Transverse colon (tissue), 4 donors: Measurements from ENCODE around the gene PRORP. TPM values are rescaled to one million over a fixed set of nuclear protein-coding genes. Genes with fewer than 3 reads are reported as not detected.

Experiments used
- DNase-seq: peaks from one replicate; pipeline ENCODE4 v3.0.0-alpha.2; 2019
- H3K27ac ChIP-seq, 4 donors: fragments of 200-600 bp; sonication (generic); 2 replicates each; pipeline ENCODE4 v1.5.1; 2016 to 2018; ENCODE audit warnings: inconsistent platforms in 4 of 4
- H3K27me3 ChIP-seq: fragments of 200-600 bp; sonication (generic); 2 replicates; pipeline ENCODE4 v1.5.1; 2017; ENCODE audit warnings: inconsistent platforms
- H3K36me3 ChIP-seq, 4 donors: fragments of 200-600 bp; sonication (generic); 2 replicates each; pipeline ENCODE4 v1.5.1; 2017 to 2019; ENCODE audit warnings: inconsistent platforms in 4 of 4
- H3K4me1 ChIP-seq, 4 donors: fragments of 200-600 bp; sonication (generic); 2 replicates each; pipeline ENCODE4 v1.5.1; 2017 to 2020; ENCODE audit warnings: inconsistent platforms in 4 of 4
- H3K4me3 ChIP-seq, 4 donors: fragments of 200-600 bp; sonication (generic); 1 replicate in 1 of 4; 2 replicates in 3 of 4; pipeline versions ENCODE4 v1.5.1 to v1.6.1; 2017 to 2019; ENCODE audit warnings: inconsistent platforms in 4 of 4
- H3K9me3 ChIP-seq, 2 donors: fragments of 200-600 bp; sonication (generic); 2 replicates each; pipeline ENCODE4 v1.5.1; 2017 to 2019; ENCODE audit warnings: inconsistent platforms in 2 of 2
- CTCF ChIP-seq, 5 experiments: fragments of 200-600 bp in 3 of 5; fragments of 450-650 bp in 2 of 5; sonication (generic) in 3 of 5; IDR thresholded peaks; 1 replicate in 2 of 5; 2 replicates in 3 of 5; pipeline ENCODE4 v1.5.1; 2016 to 2017; ENCODE audit warnings: antibody characterized with exemption in 5 of 5, inconsistent platforms in 3 of 5, mild to moderate bottlenecking in 2 of 5, moderate library complexity in 1 of 5
- EP300 ChIP-seq: sonication (generic); formaldehyde crosslinking; IDR thresholded peaks from one replicate; pipeline ENCODE4 v1.6.1; 2017; ENCODE audit warnings: antibody characterized with exemption, low read depth
- POLR2A ChIP-seq: fragments of 450-650 bp; IDR thresholded peaks from one replicate; pipeline ENCODE4 v1.6.1; 2016; ENCODE audit warnings: antibody characterized with exemption, mild to moderate bottlenecking, moderate library complexity
- POLR2AphosphoS5 ChIP-seq, 3 donors: sonication (generic); formaldehyde crosslinking; IDR thresholded peaks; one replicate each; pipeline ENCODE4 v1.6.1; 2016; ENCODE audit warnings: antibody characterized with exemption in 3 of 3
- WGBS, 2 donors: methylation state at CpG; one replicate each; pipeline ENCODE4 v1.1.5; 2018; ENCODE audit warnings: low coverage in 1 of 2; 5-methylcytosine and 5-hydroxymethylcytosine counted together
- in situ Hi-C, 4 donors: fragments of 200-750 bp; cut with MboI; loops; one replicate each; pipeline versions ENCODE4 v1.15.0 to v1.15.1; 2017; ENCODE audit warnings: low sequenced_read_pairs in 3 of 4, low pct_ligation_motif_present in 1 of 4, low pct_unique_long_range_greater_than_20kb in 1 of 4
- intact Hi-C: fragments of 100-400 bp; cut with DNase I; formaldehyde crosslinking; loops from one replicate; pipeline ENCODE4 v1.15.1; 2023; ENCODE audit warnings: low total_unique reads
- total RNA-seq, 4 donors: library from RNA; depleted of rRNA; stranded (reverse); fragments of >200 nt; gene quantifications; one replicate each; pipeline ENCODE4 v1.1.0, GENCODE V29; 2016

PRORP gene
- total RNA-seq, 4 donors from 2014 or later: 23.2 to 46.0 (median 32.2) TPM

GRCh38 chr14:35158491-35158890 is 36.1 kb downstream of the PRORP start:
- intact Hi-C loops (no loop called here), in situ Hi-C loops (no loop called here)
- Histone ChIP-seq H3K27ac (no peak overlapping the region), H3K9me3 (no peaks in the 10 kb centered on the region), H3K4me1 (peaks cover 2 to 30% (median 9%) of the 10 kb centered on the region in 4 donors), H3K36me3 (no peaks in the 10 kb centered on the region), H3K27me3 (no peaks in the 10 kb centered on the region), H3K4me3 (no peak overlapping the region)
- TF ChIP-seq CTCF (IDR thresholded peaks at IDR 0.05) (no peak), POLR2A (no peak), EP300 (no peak), POLR2AphosphoS5 (IDR thresholded peaks at IDR 0.05) (no peak)
- WGBS, 2 donors: 97 to 100% methylated on average over 2 of the region's 2 CpGs
- no peak for DNase-seq

- Histone ChIP-seq H3K9me3 (no peaks in the 10 kb centered on the region), H3K36me3 (no peaks in the 10 kb centered on the region), H3K27ac (no peak overlapping the region), H3K4me1 (peaks cover 2 to 30% (median 9%) of the 10 kb centered on the region in 4 donors), H3K4me3 (no peak overlapping the region), H3K27me3 (no peaks in the 10 kb centered on the region)
- TF ChIP-seq POLR2AphosphoS5 (IDR thresholded peaks at IDR 0.05) (no peak), POLR2A (no peak), EP300 (no peak)
- in situ Hi-C loops (no loop called here), intact Hi-C loops (no loop called here)
- WGBS, 2 donors: 82 to 90% methylated on average over 7 to 8 of the region's 8 CpGs
- DNase-seq: no peak
These were observed 36.8 kb downstream of the PRORP start for GRCh38 chr14:35158951-35159653.

- DNase-seq: no peak
- Histone ChIP-seq H3K9me3 (no peaks in the 10 kb centered on the region), H3K4me1 (peaks cover 2 to 34% (median 12%) of the 10 kb centered on the region in 4 donors), H3K4me3 (no peak overlapping the region), H3K27me3 (no peaks in the 10 kb centered on the region), H3K36me3 (no peaks in the 10 kb centered on the region), H3K27ac (peak overlapping the region; percentile 17 to 37 (median 28))
- intact Hi-C loops (no loop called here), in situ Hi-C loops (no loop called here)
- WGBS, 2 donors: 28 to 35% methylated on average over 5 to 6 of the region's 6 CpGs
- TF ChIP-seq POLR2AphosphoS5 (IDR thresholded peaks at IDR 0.05): peak in 2 of 3 donors; percentile 20 to 44
- no peak for TF ChIP-seq POLR2A
These were observed 37.5 kb downstream of the PRORP start for GRCh38 chr14:35159742-35160409.

- 67 to 86% methylated on average over 5 of the region's 5 CpGs for WGBS, 2 donors
- in situ Hi-C loops: no loop called here
- H3K27me3 ChIP-seq: no peaks in the 10 kb centered on the region
- no peaks in the 10 kb centered on the region for H3K36me3 ChIP-seq
- intact Hi-C loops: no loop called here
- DNase-seq: no peak
- no peak overlapping the region for H3K4me3 ChIP-seq
- H3K4me1 ChIP-seq: peaks cover 2 to 29% (median 11%) of the 10 kb centered on the region in 4 donors
- TF ChIP-seq CTCF (IDR thresholded peaks at IDR 0.05) (no peak), EP300 (no peak), POLR2A (no peak), POLR2AphosphoS5 (IDR thresholded peaks at IDR 0.05) (no peak)
- no peak overlapping the region for H3K27ac ChIP-seq
- no peaks in the 10 kb centered on the region for H3K9me3 ChIP-seq
These were observed 38.9 kb downstream of the PRORP start for GRCh38 chr14:35161231-35161630.

GRCh38 chr14:35163384-35163783 is 41.0 kb downstream of the PRORP start:
- Histone ChIP-seq H3K9me3 (no peaks in the 10 kb centered on the region), H3K36me3 (no peaks in the 10 kb centered on the region), H3K4me1 (peaks cover 2 to 24% (median 11%) of the 10 kb centered on the region in 4 donors), H3K27ac (no peak overlapping the region), H3K4me3 (no peak overlapping the region), H3K27me3 (no peaks in the 10 kb centered on the region)
- 90 to 96% methylated on average over 1 of the region's 1 CpG for WGBS, 2 donors
- no peak for TF ChIP-seq EP300
- TF ChIP-seq POLR2AphosphoS5 (IDR thresholded peaks at IDR 0.05): no peak
- no peak for TF ChIP-seq CTCF (IDR thresholded peaks at IDR 0.05)
- TF ChIP-seq POLR2A: no peak
- in situ Hi-C loops: no loop called here
- no peak for DNase-seq
- intact Hi-C loops: no loop called here
